ENCODE results near the gene ADGRL1.

ADGRL1 gene

GRCh38 chr19:14168993-14169392 is 37.0 kb downstream of the ADGRL1 start:
- TF ChIP-seq FOXP2 (optimal IDR thresholded peaks at IDR 0.05; ENCODE audit: borderline replicate concordance, extremely low read depth, extremely low read length, insufficient read depth) (no peak), SIN3A (IDR thresholded peaks at IDR 0.05; ENCODE audit: borderline replicate concordance, insufficient read depth, low read length) (no peak), TAF1 (IDR thresholded peaks at IDR 0.05; ENCODE audit: borderline replicate concordance, insufficient read depth, low read length) (no peak), POLR2AphosphoS5 (IDR thresholded peaks at IDR 0.05; ENCODE audit: low read depth, low read length) (no peak), REST (IDR thresholded peaks at IDR 0.05; ENCODE audit: insufficient read depth in 1 of 2, low read depth in 2 of 2, low read length in 2 of 2) (no peak)

- TF ChIP-seq REST (IDR thresholded peaks at IDR 0.05; ENCODE audit: insufficient read depth in 1 of 2, low read depth in 2 of 2, low read length in 2 of 2) (no peak), POLR2AphosphoS5 (IDR thresholded peaks at IDR 0.05; ENCODE audit: low read depth, low read length) (no peak), FOXP2 (optimal IDR thresholded peaks at IDR 0.05; ENCODE audit: borderline replicate concordance, extremely low read depth, extremely low read length, insufficient read depth) (no peak), TAF1 (IDR thresholded peaks at IDR 0.05; ENCODE audit: borderline replicate concordance, insufficient read depth, low read length) (no peak), SIN3A (IDR thresholded peaks at IDR 0.05; ENCODE audit: borderline replicate concordance, insufficient read depth, low read length) (no peak)
Measured at GRCh38 chr19:14168259-14168972, 37.6 kb downstream of the ADGRL1 start.

GRCh38 chr19:14167576-14168138 is 38.3 kb downstream of the ADGRL1 start:
- TF ChIP-seq SIN3A (IDR thresholded peaks at IDR 0.05; ENCODE audit: borderline replicate concordance, insufficient read depth, low read length) (no peak), FOXP2 (optimal IDR thresholded peaks at IDR 0.05; ENCODE audit: borderline replicate concordance, extremely low read depth, extremely low read length, insufficient read depth) (no peak), TAF1 (IDR thresholded peaks at IDR 0.05; ENCODE audit: borderline replicate concordance, insufficient read depth, low read length) (no peak), REST (IDR thresholded peaks at IDR 0.05; ENCODE audit: insufficient read depth in 1 of 2, low read depth in 2 of 2, low read length in 2 of 2) (no peak), POLR2AphosphoS5 (IDR thresholded peaks at IDR 0.05; ENCODE audit: low read depth, low read length) (no peak)

DNA sequence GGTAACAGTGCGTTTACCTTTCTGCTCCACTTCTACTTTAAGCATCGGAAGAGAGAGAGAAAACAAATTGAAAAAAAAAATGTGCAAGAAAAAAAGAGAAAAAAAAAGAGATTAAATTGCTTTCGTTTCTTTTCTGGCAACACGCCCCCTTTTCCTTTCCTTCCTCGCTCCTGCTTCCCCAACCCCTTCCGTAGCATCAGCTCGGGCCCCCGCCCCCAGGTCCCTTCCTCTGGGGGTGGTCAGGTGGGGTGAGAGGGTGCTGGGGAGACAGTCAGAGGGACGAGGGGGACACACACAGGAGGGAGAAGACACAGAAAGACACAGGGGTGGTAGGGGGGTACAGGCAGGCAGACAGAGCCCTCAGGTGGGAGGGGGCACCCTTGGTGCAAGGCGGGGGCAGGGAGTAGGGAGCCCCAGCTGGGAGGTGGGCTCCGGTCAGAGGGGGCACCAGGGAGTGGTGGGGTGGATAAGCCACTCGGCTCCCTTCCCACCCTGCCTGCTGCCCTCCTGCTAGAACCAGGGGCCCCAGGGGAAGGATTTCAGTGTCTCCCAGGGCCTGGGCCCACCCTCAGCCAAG is 38.9 kb downstream of the ADGRL1 start:
- TF ChIP-seq POLR2AphosphoS5 (IDR thresholded peaks at IDR 0.05; ENCODE audit: low read depth, low read length) (no peak), FOXP2 (optimal IDR thresholded peaks at IDR 0.05; ENCODE audit: borderline replicate concordance, extremely low read depth, extremely low read length, insufficient read depth) (no peak), TAF1 (IDR thresholded peaks at IDR 0.05; ENCODE audit: borderline replicate concordance, insufficient read depth, low read length) (no peak), SIN3A (IDR thresholded peaks at IDR 0.05; ENCODE audit: borderline replicate concordance, insufficient read depth, low read length) (no peak), REST (IDR thresholded peaks at IDR 0.05; ENCODE audit: insufficient read depth in 1 of 2, low read depth in 2 of 2, low read length in 2 of 2) (no peak)

All from PFSK-1 (cell line).